ENCODE measurements around the gene CARS2. TPM values are rescaled to one million over a fixed set of nuclear protein-coding genes. Genes with fewer than 3 reads are reported as not detected.
"Not testable (repeated sequence)": the region's sequence is repeated elsewhere in the genome, so short reads cannot be mapped to it uniquely, and the experiment has no call there.

The CARS2 gene
- total RNA-seq, 2 experiments from 2014 or later, result 51.8 to 53.5 TPM

DNA sequence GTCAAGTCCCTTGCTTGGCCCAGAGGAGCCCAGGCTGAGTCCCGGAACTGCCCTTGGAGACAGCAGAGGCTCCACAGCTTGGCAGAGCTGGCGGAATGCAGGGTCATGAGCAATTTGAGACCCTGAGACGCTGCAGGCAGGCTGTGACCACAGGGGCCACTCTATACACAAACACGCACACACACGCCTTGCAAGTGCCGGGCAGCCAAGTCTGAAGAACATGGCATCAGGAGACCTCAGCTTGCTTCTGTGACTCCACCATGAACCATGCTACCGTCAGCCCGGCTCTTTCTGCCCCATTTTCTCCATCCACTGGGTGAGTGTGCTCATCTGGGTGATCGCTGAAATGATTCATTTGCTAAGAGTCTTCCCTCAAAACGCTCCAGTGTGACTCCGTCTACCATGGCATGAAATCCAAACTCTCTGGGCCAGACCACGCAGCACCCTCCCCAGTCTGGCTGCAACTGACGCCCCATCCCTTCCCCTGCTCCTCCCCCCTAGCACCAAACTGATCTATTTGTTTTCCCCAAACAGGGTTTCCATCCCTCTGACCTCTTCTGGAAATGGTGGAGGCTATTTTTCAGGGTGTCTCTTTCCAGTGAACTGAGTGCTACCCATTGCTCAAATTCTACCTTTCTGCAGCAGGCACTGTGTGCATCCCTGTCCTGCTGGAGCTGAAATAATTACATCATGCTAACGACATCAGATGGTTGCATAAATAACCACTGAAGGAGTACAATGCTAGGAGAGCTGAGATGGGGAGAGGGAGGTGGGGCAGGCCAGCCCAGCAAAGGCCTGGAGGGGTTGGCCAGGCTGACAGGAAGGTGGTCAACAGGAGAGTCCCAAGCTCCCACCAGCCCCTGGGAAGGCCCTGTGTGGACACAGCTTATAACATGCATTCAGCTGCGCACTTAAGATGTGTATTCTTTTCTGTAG lies 3.1 kb downstream of the CARS2 start:
- ChIA-PET POLR2A (interaction anchor here (1.1 to 4.0 kb wide), 4 partner anchors 9 to 211 kb away, joined by 3 to 16 read pairs (median 12); partner anchors contain the start of gene ANKRD10), CTCF (interaction anchor here (1.3 to 1.4 kb wide), 2 partner anchors 12 to 58 kb away, joined by 3 to 4 read pairs; no protein-coding TSS in a partner anchor)
- H3K9me3 Mint-ChIP-seq, result no peaks in the 10 kb centered on the region
- peaks cover 42% of the 10 kb centered on the region for H3K36me3 Mint-ChIP-seq (ENCODE audit: low read depth)
- no peak overlapping the region for H3K4me3 Mint-ChIP-seq
- peaks cover 60% of the 10 kb centered on the region for H3K4me1 Mint-ChIP-seq
- no peak overlapping the region for H3K27ac Mint-ChIP-seq
- H3K27me3 Mint-ChIP-seq, result no peaks in the 10 kb centered on the region
- DNase-seq, result no peak

DNA sequence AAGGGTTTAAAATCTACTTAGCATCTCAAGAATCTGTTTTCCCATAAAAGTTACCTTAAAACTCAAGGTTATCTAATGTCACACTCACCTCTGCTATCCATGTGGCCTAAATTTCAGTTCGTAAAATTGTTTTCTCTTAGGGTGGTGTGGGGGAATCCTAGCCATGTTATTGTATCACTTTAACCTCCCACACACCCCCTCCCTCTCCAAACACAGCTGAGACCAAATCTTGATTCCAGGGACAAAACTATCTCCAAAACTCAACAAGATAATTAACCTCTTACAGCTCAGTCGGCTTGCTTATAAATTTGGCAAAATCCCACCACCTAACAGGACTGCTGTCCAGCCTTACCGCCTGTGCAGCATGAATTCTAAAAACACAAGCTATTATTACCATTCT lies 3.8 kb downstream of the CARS2 start:
- DNase-seq, result no peak
- no peak overlapping the region for H3K4me3 Mint-ChIP-seq
- H3K9me3 Mint-ChIP-seq, result no peaks in the 10 kb centered on the region
- peaks cover 46% of the 10 kb centered on the region for H3K36me3 Mint-ChIP-seq (ENCODE audit: low read depth)
- H3K27ac Mint-ChIP-seq, result no peak overlapping the region
- no peaks in the 10 kb centered on the region for H3K27me3 Mint-ChIP-seq
- H3K4me1 Mint-ChIP-seq, result peaks cover 63% of the 10 kb centered on the region
- POLR2A ChIA-PET, result interaction anchor here (2.9 to 3.2 kb wide), 2 partner anchors 10 to 14 kb away, joined by 8 to 16 read pairs; no protein-coding TSS in a partner anchor
- CTCF ChIA-PET, result interaction anchor here (0.6 to 1.4 kb wide), 2 partner anchors 16 to 57 kb away, joined by 3 to 4 read pairs; no protein-coding TSS in a partner anchor

DNA sequence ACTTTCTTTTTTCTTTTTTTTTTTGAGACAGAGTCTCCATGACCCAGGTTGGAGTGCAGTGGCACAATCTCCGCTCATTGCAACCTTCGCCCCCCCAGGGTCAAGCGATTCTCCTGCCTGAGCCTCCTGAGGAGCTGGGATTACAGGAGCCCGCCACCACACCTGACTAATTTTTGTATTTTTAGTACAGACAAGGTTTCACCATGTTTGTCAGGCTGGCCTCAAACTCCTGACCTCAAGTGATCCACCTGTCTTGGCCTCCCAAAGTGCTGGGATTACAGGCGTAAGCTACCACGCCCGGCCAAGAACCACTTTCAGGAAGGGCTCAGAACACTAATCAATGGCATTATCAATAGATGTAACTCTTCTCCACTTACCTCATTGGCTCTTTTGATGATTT lies 4.9 kb downstream of the CARS2 start:
- H3K27ac Mint-ChIP-seq, H3K9me3 Mint-ChIP-seq, CTCF ChIA-PET, H3K4me3 Mint-ChIP-seq, H3K27me3 Mint-ChIP-seq: not testable (repeated sequence)
- peak; percentile 0 for DNase-seq
- Mint-ChIP-seq H3K36me3 (ENCODE audit: low read depth) (peaks cover 56% of the 10 kb centered on the region), H3K4me1 (peaks cover 64% of the 10 kb centered on the region)
- POLR2A ChIA-PET, result interaction anchor here (0.6 kb wide), 1 partner anchor 12 kb away, joined by 3 read pairs; no protein-coding TSS in a partner anchor

DNA sequence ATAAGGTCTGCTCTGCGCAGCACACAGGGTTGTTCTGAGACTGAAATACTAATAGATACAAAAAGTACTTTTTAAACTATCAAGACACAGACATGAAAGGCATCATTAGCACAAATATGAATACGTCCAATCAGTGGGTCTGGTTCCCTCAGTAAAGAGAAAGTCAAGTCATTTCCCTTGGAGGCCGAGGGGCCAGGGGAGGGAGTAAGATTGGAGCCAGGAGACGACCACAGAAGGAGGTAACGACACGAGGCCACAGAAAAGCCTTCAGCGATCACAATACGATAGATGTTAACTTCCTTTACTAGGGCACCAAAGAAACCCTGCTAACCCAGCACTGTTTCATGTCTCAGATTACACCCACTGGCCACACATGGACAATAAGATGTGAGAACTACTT lies 5.3 kb downstream of the CARS2 start:
- POLR2A ChIA-PET, result no interaction called here
- CTCF ChIA-PET, result no interaction called here
- H3K9me3 Mint-ChIP-seq, result no peaks in the 10 kb centered on the region
- H3K36me3 Mint-ChIP-seq (ENCODE audit: low read depth), result peaks cover 59% of the 10 kb centered on the region
- DNase-seq, result peak; percentile 8
- H3K4me1 Mint-ChIP-seq, result peaks cover 68% of the 10 kb centered on the region
- no peak overlapping the region for H3K27ac Mint-ChIP-seq
- H3K4me3 Mint-ChIP-seq, result no peak overlapping the region
- H3K27me3 Mint-ChIP-seq, result no peaks in the 10 kb centered on the region

DNA sequence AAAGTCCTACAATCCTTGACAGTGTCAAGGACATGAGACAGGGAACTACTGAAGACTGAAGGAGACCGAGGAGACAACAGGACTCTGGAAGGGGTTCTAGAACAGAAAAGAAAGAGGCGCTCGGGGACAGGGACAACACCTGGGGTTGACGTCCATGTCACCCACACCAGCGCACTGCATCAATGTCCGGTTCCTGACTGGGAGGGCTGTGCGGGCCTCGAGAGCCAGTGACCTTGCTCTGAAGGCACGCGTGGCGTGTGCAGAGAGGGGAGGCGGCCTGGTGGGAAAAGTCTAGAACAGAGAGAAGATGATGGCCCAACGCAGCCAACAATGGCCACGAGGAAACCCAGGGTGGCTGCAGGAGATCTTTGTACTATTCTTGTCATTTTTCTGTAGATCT lies 5.7 kb downstream of the CARS2 start:
- Mint-ChIP-seq H3K9me3 (no peaks in the 10 kb centered on the region), H3K27me3 (no peaks in the 10 kb centered on the region), H3K36me3 (ENCODE audit: low read depth) (peaks cover 59% of the 10 kb centered on the region), H3K4me3 (no peak overlapping the region), H3K4me1 (peaks cover 66% of the 10 kb centered on the region), H3K27ac (no peak overlapping the region)
- ChIA-PET POLR2A (no interaction called here), CTCF (no interaction called here)
- peak; percentile 3 for DNase-seq

DNA sequence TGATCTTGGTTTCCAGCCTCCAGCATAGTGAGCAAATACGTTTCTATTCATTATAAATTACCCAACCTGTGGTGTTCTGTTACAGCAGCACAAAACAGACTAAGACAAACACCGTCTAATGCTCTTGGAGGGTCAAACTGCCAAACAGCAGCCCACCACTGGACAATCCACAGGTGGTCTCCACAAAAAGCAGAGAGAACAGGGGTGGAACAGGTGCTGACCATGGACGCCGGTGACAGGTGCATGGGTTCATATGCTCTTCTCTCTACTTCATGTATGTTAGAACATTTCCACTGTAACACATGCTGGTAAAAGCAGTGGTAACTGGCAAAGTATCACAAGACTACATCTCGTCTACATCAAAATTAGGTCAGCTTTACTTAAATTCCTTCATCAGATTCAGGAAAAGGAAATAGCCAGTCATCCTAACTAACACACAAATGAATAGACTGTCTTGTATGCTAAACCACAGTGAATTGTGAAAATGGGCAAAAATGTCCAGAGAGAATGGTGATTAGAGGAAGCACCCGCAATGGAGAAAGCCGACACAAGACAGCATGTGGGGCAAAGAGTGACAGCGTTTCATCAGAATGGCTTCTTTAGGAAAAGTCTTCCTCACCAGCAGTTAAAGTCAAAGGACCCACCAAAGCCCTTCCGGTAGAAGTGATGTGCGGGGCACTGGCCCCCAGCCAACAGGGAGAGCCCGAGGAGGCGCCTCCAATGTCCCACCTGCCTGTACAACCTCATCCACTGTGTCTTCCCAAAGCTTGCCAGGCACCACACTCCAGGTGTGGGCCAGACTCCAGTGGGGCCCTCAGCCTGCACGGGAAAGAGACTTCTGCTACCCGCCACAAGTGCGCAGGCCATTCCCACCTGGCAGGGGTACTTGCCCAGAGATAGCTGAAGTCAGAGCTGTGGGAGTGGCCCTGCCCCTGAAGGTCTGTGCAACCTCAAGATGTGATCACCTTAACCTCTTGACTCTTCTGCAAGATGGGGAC lies 6.5 kb downstream of the CARS2 start:
- peaks cover 60% of the 10 kb centered on the region for H3K4me1 Mint-ChIP-seq
- CTCF ChIA-PET, result no interaction called here
- peak; percentile 10 for DNase-seq
- no peak overlapping the region for H3K4me3 Mint-ChIP-seq
- no peaks in the 10 kb centered on the region for H3K9me3 Mint-ChIP-seq
- peaks cover 59% of the 10 kb centered on the region for H3K36me3 Mint-ChIP-seq (ENCODE audit: low read depth)
- no peak overlapping the region for H3K27ac Mint-ChIP-seq
- POLR2A ChIA-PET, result no interaction called here
- no peaks in the 10 kb centered on the region for H3K27me3 Mint-ChIP-seq

DNA sequence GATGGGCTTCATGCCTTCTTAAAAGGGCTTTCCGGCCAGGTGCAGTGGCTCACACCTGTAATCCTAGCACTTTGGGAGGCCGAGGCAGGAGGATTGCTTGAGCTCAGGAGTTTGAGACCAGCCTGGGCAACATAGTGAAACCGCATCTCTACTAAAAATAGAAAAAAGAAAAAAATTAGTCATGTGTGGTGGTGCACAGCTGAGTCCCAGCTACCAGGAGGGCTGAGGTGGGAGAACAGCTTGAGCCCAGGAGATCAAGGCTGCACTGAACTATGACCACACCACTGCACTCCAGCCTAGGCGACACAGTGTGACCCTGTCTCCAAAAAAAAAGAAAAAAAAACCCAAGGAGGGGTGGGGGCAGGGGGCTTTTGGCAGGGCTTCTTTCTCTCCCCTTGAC lies 7.2 kb downstream of the CARS2 start:
- H3K36me3 Mint-ChIP-seq (ENCODE audit: low read depth), result peaks cover 59% of the 10 kb centered on the region
- CTCF ChIA-PET, result no interaction called here

DNA sequence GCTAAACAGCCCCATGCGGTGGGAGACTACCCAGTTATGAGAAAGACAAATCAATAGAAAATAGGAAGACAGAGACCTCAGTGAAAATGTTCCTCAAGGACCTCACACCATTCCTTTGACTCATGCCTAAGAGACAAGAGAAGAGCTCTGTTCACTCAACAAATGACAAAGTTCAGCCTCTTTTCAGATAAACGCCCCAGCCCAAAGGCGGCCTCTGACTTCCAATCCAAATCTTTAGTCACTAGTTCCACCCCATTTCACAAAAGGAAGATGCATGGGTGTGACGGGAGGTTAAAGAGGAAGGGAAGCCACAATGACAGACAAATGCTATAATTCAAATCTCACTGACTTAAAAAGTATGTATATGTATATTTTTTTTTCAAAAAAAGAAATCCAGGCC lies 8.1 kb downstream of the CARS2 start:
- Mint-ChIP-seq H3K27me3 (no peaks in the 10 kb centered on the region), H3K36me3 (ENCODE audit: low read depth) (peaks cover 56% of the 10 kb centered on the region), H3K4me1 (peaks cover 48% of the 10 kb centered on the region), H3K9me3 (no peaks in the 10 kb centered on the region), H3K27ac (no peak overlapping the region), H3K4me3 (no peak overlapping the region)
- DNase-seq, result peak; percentile 9
- POLR2A ChIA-PET, result interaction anchor here (1.4 kb wide), 1 partner anchor 17 kb away, joined by 3 read pairs; no protein-coding TSS in a partner anchor
- CTCF ChIA-PET, result no interaction called here

More for the DNA sequence above, 7.2 kb downstream of the CARS2 start:
- Mint-ChIP-seq H3K27me3 (no peaks in the 10 kb centered on the region), H3K27ac (no peak overlapping the region), H3K4me3 (no peak overlapping the region), H3K4me1 (peaks cover 56% of the 10 kb centered on the region), H3K9me3 (no peaks in the 10 kb centered on the region)
- POLR2A ChIA-PET, result no interaction called here
- DNase-seq, result peak; percentile 5

DNA sequence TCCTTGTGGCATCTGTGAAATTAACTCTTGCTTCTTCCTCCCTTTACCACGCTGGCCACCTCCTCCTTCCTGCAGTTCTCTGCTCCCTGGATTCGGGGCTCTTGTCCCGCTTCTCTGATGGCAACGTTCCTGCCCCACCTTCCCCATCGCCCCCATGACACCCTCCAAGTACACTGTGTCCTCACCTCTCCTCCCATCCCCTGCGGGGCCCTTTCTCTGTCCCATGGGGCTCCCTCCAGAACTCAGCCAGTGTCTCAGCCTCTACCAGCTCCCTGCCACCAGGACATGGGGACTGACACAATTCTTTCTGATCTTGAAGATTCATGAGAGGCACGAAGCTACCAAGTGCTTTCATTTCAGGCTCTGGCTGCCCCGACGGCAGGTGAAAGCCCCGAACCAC lies 9.1 kb downstream of the CARS2 start:
- peak; percentile 14 for DNase-seq
- Mint-ChIP-seq H3K36me3 (ENCODE audit: low read depth) (peaks cover 48% of the 10 kb centered on the region), H3K9me3 (no peaks in the 10 kb centered on the region), H3K4me1 (peaks cover 40% of the 10 kb centered on the region), H3K27me3 (no peaks in the 10 kb centered on the region), H3K27ac (peak overlapping the region; percentile 31), H3K4me3 (no peak overlapping the region)
- ChIA-PET POLR2A (interaction anchor here (1.4 kb wide), 1 partner anchor 18 kb away, joined by 3 read pairs; no protein-coding TSS in a partner anchor), CTCF (no interaction called here)

DNA sequence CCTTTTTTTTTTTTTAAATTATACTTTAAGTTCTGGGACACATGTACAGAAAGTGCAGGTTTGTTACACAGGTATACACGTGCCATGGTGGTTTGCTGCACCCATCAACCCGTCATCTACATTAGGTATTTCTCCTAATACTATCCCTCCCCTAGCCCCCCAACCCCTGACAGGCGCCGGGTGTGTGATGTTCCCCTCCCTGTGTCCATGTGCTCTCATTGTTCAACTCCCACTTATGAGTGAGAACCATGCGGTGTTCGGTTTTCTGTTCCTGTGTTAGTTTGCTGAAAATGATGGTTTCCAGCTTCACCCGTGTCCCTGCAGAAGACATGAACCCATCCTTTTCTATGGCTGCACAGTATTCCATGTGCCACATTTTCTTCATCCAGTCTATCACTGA lies 10.1 kb downstream of the CARS2 start:
- POLR2A ChIA-PET, H3K27me3 Mint-ChIP-seq, H3K9me3 Mint-ChIP-seq, H3K27ac Mint-ChIP-seq, CTCF ChIA-PET, DNase-seq, H3K4me3 Mint-ChIP-seq: not testable (repeated sequence)
- Mint-ChIP-seq H3K4me1 (peaks cover 35% of the 10 kb centered on the region), H3K36me3 (ENCODE audit: low read depth) (peaks cover 46% of the 10 kb centered on the region)

DNA sequence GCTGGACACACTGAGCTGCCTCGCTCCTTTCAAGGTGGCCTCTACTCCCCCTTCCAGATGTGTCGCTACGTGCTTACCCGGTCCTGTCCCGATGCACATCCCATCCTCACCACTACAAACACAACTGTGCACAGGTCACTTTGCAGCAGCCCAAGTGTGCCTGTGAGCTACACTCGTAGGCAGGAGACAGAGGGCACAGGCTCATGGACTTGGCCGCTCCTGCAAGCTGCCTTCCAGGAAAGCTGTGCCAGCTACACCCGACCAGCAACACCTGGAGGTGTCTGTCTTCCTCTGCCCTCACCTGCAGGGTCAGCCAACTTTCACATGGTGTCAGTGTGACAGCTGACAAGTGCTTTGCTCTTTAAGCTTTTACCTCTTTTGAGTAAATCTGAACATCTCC lies 15.4 kb downstream of the CARS2 start:
- no peak overlapping the region for H3K4me3 Mint-ChIP-seq
- H3K36me3 Mint-ChIP-seq (ENCODE audit: low read depth), result peaks cover 17% of the 10 kb centered on the region
- no peak for DNase-seq
- ChIA-PET CTCF (interaction anchor here (1.5 to 2.2 kb wide), 2 partner anchors 9 to 128 kb away, joined by 3 to 6 read pairs; no protein-coding TSS in a partner anchor), POLR2A (interaction anchor here (0.6 to 1.4 kb wide), 3 partner anchors 22 to 41 kb away, joined by 3 to 4 read pairs (median 3); no protein-coding TSS in a partner anchor)
- no peaks in the 10 kb centered on the region for H3K9me3 Mint-ChIP-seq
- no peaks in the 10 kb centered on the region for H3K4me1 Mint-ChIP-seq
- H3K27ac Mint-ChIP-seq, result no peak overlapping the region
- H3K27me3 Mint-ChIP-seq, result no peaks in the 10 kb centered on the region

DNA sequence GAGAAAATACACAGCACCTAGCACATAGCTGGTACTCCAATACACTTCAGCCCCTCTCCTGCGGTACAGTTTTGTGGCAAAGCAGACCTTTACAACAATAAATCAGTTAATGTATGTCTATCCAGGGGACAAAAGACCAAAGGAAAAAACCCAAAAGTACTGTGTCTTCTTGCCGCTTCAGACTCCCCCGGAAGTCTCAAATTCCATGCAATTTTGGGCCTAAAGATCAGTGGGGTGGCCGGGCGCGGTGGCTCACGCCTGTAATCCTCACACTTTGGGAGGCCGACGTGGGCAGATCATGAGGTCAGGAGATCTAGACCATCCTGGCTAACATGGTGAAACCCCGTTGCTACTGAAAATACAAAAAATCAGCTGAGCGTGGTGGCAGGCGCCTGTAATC lies 16.2 kb downstream of the CARS2 start:
- CTCF ChIA-PET, result interaction anchor here (1.5 to 2.2 kb wide), 2 partner anchors 8 to 129 kb away, joined by 3 to 6 read pairs; no protein-coding TSS in a partner anchor
- H3K27ac Mint-ChIP-seq, result no peak overlapping the region
- DNase-seq, result peak; percentile 4
- H3K4me3 Mint-ChIP-seq, result no peak overlapping the region
- H3K9me3 Mint-ChIP-seq, result no peaks in the 10 kb centered on the region
- H3K36me3 Mint-ChIP-seq (ENCODE audit: low read depth), result peaks cover 23% of the 10 kb centered on the region
- H3K4me1 Mint-ChIP-seq, result no peaks in the 10 kb centered on the region
- POLR2A ChIA-PET, result interaction anchor here (0.6 to 1.4 kb wide), 4 partner anchors 22 to 42 kb away, joined by 3 to 4 read pairs (median 3); no protein-coding TSS in a partner anchor
- H3K27me3 Mint-ChIP-seq, result no peaks in the 10 kb centered on the region
